T-cell (primary cell): ENCODE measurements around the gene TXK. TPM values are rescaled to one million over a fixed set of nuclear protein-coding genes. Genes with fewer than 3 reads are reported as not detected.

Experiments used
- ATAC-seq, 4 experiments: fragments of 200-7000 bp in 3 of 4; fragments of 150-1000 bp in 1 of 4; cut with Tn5 transposase; replicated peaks in 1 of 4; 1 replicate in 3 of 4; 2 replicates in 1 of 4; pipeline ENCODE4 v1.10.0; 2021; ENCODE audit warnings: moderate library complexity in 3 of 4, mild to moderate bottlenecking in 2 of 4, moderate number of reproducible peaks in 1 of 4
- CTCF ChIA-PET, 2 donors: fragments of 300-600 bp; sonication (Branson Sonifier 250); formaldehyde crosslinking; loops; one replicate each; lab custom pipeline; 2022; ENCODE audit warnings: antibody characterized with exemption in 2 of 2; lab: Charles Lee
- POLR2A ChIA-PET, 2 donors: fragments of 300-600 bp; sonication (Branson Sonifier 250); formaldehyde crosslinking; loops; one replicate each; lab custom pipeline; 2022; ENCODE audit warnings: antibody characterized with exemption in 2 of 2; lab: Charles Lee
- DNase-seq, 35 experiments: peaks; one replicate each; pipeline versions ENCODE4 v3.0.0 to v3.0.0-alpha.2; 2013 to 2023
- H3K27ac ChIP-seq: one replicate; pipeline ENCODE4 v1.5.1; 2013; ENCODE audit warnings: low read length
- H3K27me3 ChIP-seq, 2 experiments: replicated peaks in 1 of 2; 1 replicate in 1 of 2; 2 replicates in 1 of 2; pipeline versions ENCODE4 v1.6.1 to v1.7.0; 2013; ENCODE audit warnings: low read length in 1 of 2, mixed read lengths in 1 of 2; ENCODE audit not compliant: control insufficient read depth in 2 of 2, insufficient read depth in 2 of 2; ENCODE audit errors: extremely low read depth in 1 of 2
- H3K36me3 ChIP-seq, 2 donors: 1 replicate in 1 of 2; 2 replicates in 1 of 2; pipeline versions ENCODE4 v1.6.1 to v1.7.0; 2013; ENCODE audit warnings: low read length in 1 of 2; ENCODE audit not compliant: control insufficient read depth in 2 of 2, insufficient read depth in 1 of 2; ENCODE audit errors: extremely low read depth in 1 of 2
- H3K4me1 ChIP-seq, 2 experiments: 1 replicate in 1 of 2; 2 replicates in 1 of 2; pipeline versions ENCODE4 v1.6.1 to v1.7.0; 2013; ENCODE audit warnings: low read length in 2 of 2, mixed read lengths in 1 of 2; ENCODE audit not compliant: insufficient read depth in 2 of 2, control insufficient read depth in 1 of 2; ENCODE audit errors: extremely low read depth in 1 of 2
- H3K4me3 ChIP-seq, 2 donors: 1 replicate in 1 of 2; 2 replicates in 1 of 2; pipeline versions ENCODE4 v1.5.1 to v1.7.0; 2013; ENCODE audit warnings: mild to moderate bottlenecking in 2 of 2, low read length in 1 of 2, moderate library complexity in 1 of 2; ENCODE audit not compliant: control insufficient read depth in 1 of 2; ENCODE audit errors: extremely low read depth in 1 of 2
- H3K9me3 ChIP-seq: 2 replicates; pipeline ENCODE4 v1.7.0; 2013
- H3K27ac Mint-ChIP-seq, 2 donors: one replicate each; pipeline ENCODE4 v1.8.0; 2020 to 2021; ENCODE audit warnings: mild to moderate bottlenecking in 2 of 2, mixed read lengths in 2 of 2
- H3K27me3 Mint-ChIP-seq, 2 donors: one replicate each; pipeline ENCODE4 v1.8.0; 2021 to 2022; ENCODE audit warnings: mixed read lengths in 2 of 2
- H3K36me3 Mint-ChIP-seq: one replicate; pipeline ENCODE4 v1.8.0; 2021; ENCODE audit warnings: mixed read lengths
- H3K4me1 Mint-ChIP-seq, 3 donors: one replicate each; pipeline ENCODE4 v1.8.0; 2020 to 2022; ENCODE audit warnings: mixed read lengths in 3 of 3, mild to moderate bottlenecking in 1 of 3
- H3K4me3 Mint-ChIP-seq, 3 donors: one replicate each; pipeline ENCODE4 v1.8.0; 2020 to 2022; ENCODE audit warnings: mild to moderate bottlenecking in 3 of 3, mixed read lengths in 3 of 3, moderate library complexity in 3 of 3
- H3K9me3 Mint-ChIP-seq, 3 donors: one replicate each; pipeline ENCODE4 v1.8.0; 2020 to 2022; ENCODE audit warnings: mixed read lengths in 3 of 3
- WGBS: methylation state at CpG from one replicate; pipeline ENCODE4 v1.1.5; 2013; ENCODE audit warnings: missing lambda C conversion rate; ENCODE audit not compliant: insufficient coverage; 5-methylcytosine and 5-hydroxymethylcytosine counted together
- total RNA-seq, 35 experiments: library from RNA in 6 of 35; stranded (reverse) in 6 of 35; fragments of 120-200 nt in 1 of 35; gene quantifications; one replicate each; pipeline versions ENCODE4 v1.2.1 to v1.2.4 and lab custom pipeline; 2013 to 2026

Gene TXK
- total RNA-seq, 5 donors from 2014 or later (not counting 1 experiment from before 2014, with no cell fraction given) = 55.3 to 161 (median 77.9) TPM

DNA sequence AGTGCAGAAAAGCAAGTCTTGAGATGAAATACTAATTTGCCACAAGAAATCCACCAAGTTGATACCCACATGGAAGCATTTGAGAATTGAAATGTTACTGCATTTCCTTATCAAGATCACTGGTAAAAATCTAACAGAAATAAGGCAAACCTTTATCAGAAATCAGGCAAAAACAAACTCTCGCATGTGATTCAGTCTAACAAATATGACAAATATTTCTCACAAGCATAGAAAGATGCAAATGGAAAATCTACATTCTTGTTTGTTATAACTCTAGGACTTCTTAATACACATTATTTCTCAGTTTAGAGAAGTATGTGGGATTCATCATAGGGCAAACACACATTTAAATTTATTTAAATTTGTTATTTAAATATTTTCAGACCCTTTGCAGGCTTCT is 52.9 kb downstream of the TXK start:
- H3K27ac ChIP-seq = no peak overlapping the region
- POLR2A ChIA-PET = no interaction called here
- H3K4me1 Mint-ChIP-seq = peaks cover 21 to 36% (median 26%) of the 10 kb centered on the region in 3 donors
- ATAC-seq (no peak), DNase-seq (no peak)
- no peak overlapping the region for H3K4me3 ChIP-seq
- peaks cover 11 to 46% of the 10 kb centered on the region in 2 donors for H3K36me3 ChIP-seq
- no peaks in the 10 kb centered on the region for H3K9me3 ChIP-seq
- peaks cover 57% of the 10 kb centered on the region for H3K36me3 Mint-ChIP-seq
- CTCF ChIA-PET = no interaction called here
- H3K27ac Mint-ChIP-seq = no peak overlapping the region
- H3K9me3 Mint-ChIP-seq = no peaks in the 10 kb centered on the region
- no CpG with 5 or more reads among the region's 1 CpG for WGBS
- no peaks in the 10 kb centered on the region for H3K27me3 Mint-ChIP-seq
- H3K27me3 ChIP-seq = no peaks in the 10 kb centered on the region
- H3K4me3 Mint-ChIP-seq = no peak overlapping the region
- H3K4me1 ChIP-seq = no peaks in the 10 kb centered on the region

DNA sequence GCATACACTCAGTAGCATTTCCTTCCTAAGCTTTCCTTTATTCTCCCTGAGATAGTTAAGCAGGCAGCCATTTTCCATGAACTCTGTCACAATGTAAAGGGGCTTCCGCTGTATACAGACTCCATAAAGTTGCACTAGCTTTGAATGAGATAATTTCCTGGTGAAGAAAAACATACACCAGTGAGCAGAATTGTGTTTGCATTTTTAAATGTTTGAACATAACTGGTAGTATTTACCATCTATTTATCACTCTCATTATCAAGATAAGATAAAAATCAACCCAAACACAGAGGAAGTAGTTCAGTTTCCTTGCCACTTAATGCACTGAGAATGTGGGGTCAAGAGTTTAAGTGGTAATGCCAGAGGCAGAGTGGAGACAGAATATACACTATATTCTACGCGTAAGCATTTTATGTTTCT is 54.1 kb downstream of the TXK start:
- Histone ChIP-seq H3K9me3 (no peaks in the 10 kb centered on the region), H3K27ac (no peak overlapping the region), H3K4me3 (no peak overlapping the region), H3K4me1 (no peaks in the 10 kb centered on the region), H3K36me3 (peaks cover 15 to 42% of the 10 kb centered on the region in 2 donors), H3K27me3 (no peaks in the 10 kb centered on the region)
- no peak for ATAC-seq
- no peak overlapping the region for H3K4me3 Mint-ChIP-seq
- H3K27ac Mint-ChIP-seq = no peak overlapping the region
- ChIA-PET POLR2A (no interaction called here), CTCF (no interaction called here)
- H3K9me3 Mint-ChIP-seq = no peaks in the 10 kb centered on the region
- H3K36me3 Mint-ChIP-seq = peaks cover 48% of the 10 kb centered on the region
- DNase-seq = no peak
- WGBS = no CpG with 5 or more reads among the region's 3 CpGs
- H3K4me1 Mint-ChIP-seq = peaks cover 17 to 36% (median 24%) of the 10 kb centered on the region in 3 donors
- no peaks in the 10 kb centered on the region for H3K27me3 Mint-ChIP-seq

DNA sequence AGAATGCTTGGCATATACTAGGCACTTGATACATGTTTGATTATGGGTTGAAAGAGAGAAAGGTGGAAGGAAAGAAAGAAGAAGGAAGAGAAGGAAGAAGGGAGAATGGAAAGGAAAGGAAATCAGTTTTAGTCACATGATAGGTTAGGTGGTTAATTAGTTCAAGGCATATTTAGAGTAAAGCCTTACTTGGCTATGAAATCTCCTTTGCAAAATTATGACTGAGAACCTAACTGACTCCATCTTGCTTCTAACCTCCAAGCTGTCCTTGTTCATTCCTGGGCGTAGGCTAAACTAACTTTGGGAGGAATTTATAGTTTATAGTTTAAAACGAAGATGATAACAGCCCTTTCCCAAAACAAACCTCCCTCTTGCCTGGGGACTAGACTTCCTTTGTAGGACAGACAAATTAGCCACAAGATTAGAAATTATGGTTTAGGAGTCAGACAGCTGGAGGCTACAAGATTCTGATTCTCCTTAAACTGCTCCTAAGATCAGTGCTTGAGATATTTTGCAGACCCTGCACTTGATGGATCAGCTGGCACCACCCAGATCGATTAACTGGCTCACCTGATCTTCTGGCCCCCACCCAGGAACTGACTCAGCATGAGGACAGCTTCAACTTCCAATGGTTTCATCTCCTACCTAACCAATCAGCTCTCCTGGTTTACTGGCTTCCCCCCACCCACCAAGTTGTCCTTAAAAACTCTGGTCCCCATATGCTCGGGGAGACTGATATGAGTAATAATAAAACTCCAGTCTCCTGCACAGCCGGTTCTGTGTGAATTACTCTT is 55.0 kb downstream of the TXK start:
- peaks cover 17 to 32% (median 26%) of the 10 kb centered on the region in 3 donors for H3K4me1 Mint-ChIP-seq
- peaks cover 47% of the 10 kb centered on the region for H3K36me3 Mint-ChIP-seq
- no peaks in the 10 kb centered on the region for H3K27me3 Mint-ChIP-seq
- Histone ChIP-seq H3K4me1 (no peaks in the 10 kb centered on the region), H3K27me3 (no peaks in the 10 kb centered on the region), H3K27ac (no peak overlapping the region), H3K9me3 (no peaks in the 10 kb centered on the region), H3K36me3 (peaks cover 9 to 39% of the 10 kb centered on the region in 2 donors), H3K4me3 (no peak overlapping the region)
- no peak for DNase-seq
- no peaks in the 10 kb centered on the region for H3K9me3 Mint-ChIP-seq
- ChIA-PET CTCF (no interaction called here), POLR2A (no interaction called here)
- WGBS = no CpG with 5 or more reads among the region's 5 CpGs
- no peak overlapping the region for H3K4me3 Mint-ChIP-seq
- no peak for ATAC-seq
- peak overlapping the region; percentile 11 to 50 for H3K27ac Mint-ChIP-seq

DNA sequence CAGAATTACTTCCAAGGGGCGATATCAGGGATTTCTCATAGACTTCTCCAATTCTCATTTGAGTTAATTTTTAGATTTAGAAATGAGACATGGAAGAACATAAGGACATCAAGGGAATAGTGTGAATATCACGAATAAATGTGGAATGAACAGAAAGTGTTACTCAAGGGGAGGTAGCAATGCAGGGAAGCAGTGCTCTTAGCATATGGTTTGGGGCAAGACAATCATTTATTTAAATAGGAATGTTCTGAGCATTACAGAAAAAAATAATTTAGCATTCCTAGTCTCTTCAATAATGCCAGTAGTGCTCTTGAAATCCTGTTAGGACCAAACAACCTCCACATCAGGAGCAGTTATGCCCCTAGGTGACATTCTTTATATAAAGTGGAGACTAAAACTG is 55.6 kb downstream of the TXK start:
- Histone ChIP-seq H3K4me1 (no peaks in the 10 kb centered on the region), H3K27ac (no peak overlapping the region), H3K27me3 (no peaks in the 10 kb centered on the region), H3K4me3 (no peak overlapping the region), H3K36me3 (peaks cover 9 to 42% of the 10 kb centered on the region in 2 donors), H3K9me3 (no peaks in the 10 kb centered on the region)
- no peak for ATAC-seq
- Mint-ChIP-seq H3K27ac (peak overlapping the region; percentile 5 to 50), H3K9me3 (no peaks in the 10 kb centered on the region), H3K27me3 (no peaks in the 10 kb centered on the region), H3K4me3 (no peak overlapping the region), H3K36me3 (peaks cover 47% of the 10 kb centered on the region), H3K4me1 (peaks cover 17 to 32% (median 26%) of the 10 kb centered on the region in 3 donors)
- no peak for DNase-seq
- POLR2A ChIA-PET = no interaction called here
- 0% methylated on average over 1 of the region's 2 CpGs for WGBS
- CTCF ChIA-PET = no interaction called here

DNA sequence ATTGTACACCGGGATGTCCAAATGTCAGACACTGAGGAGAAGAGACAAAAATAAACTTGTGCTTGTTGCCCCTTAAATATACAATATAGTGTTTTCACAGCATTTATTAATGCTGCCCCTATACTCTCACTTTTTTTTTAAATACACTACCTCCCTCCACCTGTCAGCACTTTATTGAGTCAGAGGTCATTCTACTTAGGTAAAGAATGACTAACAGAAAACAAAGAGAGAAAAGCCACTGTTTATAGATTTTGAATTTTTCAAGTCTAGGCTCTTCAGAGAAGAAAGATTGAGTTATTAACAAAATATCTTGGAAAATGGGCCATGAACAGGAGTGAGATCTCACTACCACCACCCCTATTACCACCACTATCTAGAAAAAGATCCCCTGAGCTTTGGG is 59.4 kb downstream of the TXK start:
- WGBS = no CpG with 5 or more reads among the region's 1 CpG
- Mint-ChIP-seq H3K27ac (peak overlapping the region; percentile 15 to 49), H3K9me3 (no peaks in the 10 kb centered on the region), H3K4me1 (peaks cover 4 to 11% (median 10%) of the 10 kb centered on the region in 3 donors), H3K36me3 (peaks cover 54% of the 10 kb centered on the region), H3K27me3 (no peaks in the 10 kb centered on the region), H3K4me3 (no peak overlapping the region)
- no peak for ATAC-seq
- Histone ChIP-seq H3K4me3 (no peak overlapping the region), H3K36me3 (peaks cover 12 to 68% of the 10 kb centered on the region in 2 donors), H3K9me3 (no peaks in the 10 kb centered on the region), H3K4me1 (no peaks in the 10 kb centered on the region), H3K27ac (no peak overlapping the region), H3K27me3 (no peaks in the 10 kb centered on the region)
- POLR2A ChIA-PET = no interaction called here
- CTCF ChIA-PET = no interaction called here
- no peak for DNase-seq

DNA sequence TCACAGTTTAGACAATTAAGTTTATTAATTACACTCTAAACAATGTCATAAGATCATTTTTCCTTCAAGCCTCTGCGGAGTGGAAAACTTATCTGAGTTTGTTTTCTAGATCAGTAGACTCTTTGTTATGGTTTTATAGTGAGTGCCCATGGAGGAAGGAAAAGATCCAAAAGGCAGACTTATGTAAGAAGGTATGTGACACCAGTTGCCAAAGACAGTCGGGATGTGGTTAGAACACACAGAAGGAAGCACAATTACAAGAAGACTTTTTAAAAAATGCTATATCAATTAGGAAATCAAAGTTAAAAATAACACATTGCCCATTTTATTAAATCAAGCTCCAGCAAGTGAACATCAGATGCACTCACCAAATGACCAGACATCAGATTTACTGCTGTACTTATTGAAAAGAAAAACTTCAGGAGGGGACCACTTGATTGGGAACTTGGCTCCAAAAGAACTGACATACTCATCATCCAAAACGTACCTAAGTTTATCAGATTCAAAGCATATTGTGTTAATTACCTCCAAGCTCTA is 60.4 kb downstream of the TXK start:
- H3K4me1 ChIP-seq = no peaks in the 10 kb centered on the region
- Mint-ChIP-seq H3K36me3 (peaks cover 52% of the 10 kb centered on the region), H3K4me3 (no peak overlapping the region), H3K9me3 (no peaks in the 10 kb centered on the region), H3K4me1 (peaks cover 0 to 6% (median 5%) of the 10 kb centered on the region in 3 donors), H3K27ac (peak overlapping the region in 1 of 2 donors; percentile 49), H3K27me3 (no peaks in the 10 kb centered on the region)
- CTCF ChIA-PET = interaction anchor here in 1 of 2 donors (0.6 kb wide), 1 partner anchor 51 kb away, joined by 3 read pairs; no protein-coding TSS in a partner anchor
- POLR2A ChIA-PET = no interaction called here
- 80% methylated on average over 1 of the region's 3 CpGs for WGBS
- H3K4me3 ChIP-seq = no peak overlapping the region
- ATAC-seq (no peak), DNase-seq (no peak)
- no peaks in the 10 kb centered on the region for H3K9me3 ChIP-seq
- no peaks in the 10 kb centered on the region for H3K27me3 ChIP-seq
- peaks cover 20 to 70% of the 10 kb centered on the region in 2 donors for H3K36me3 ChIP-seq
- H3K27ac ChIP-seq = no peak overlapping the region
